ENCODE data around the gene PLCD3. TPM values are rescaled to one million over a fixed set of nuclear protein-coding genes. Genes with fewer than 3 reads are reported as not detected.

Gene PLCD3
- total and polyA plus RNA-seq, 2 of the 8 experiments (the other 6 are each of a cell fraction or from before 2014, with no cell fraction given) = 26.5 to 48.1 TPM

- no peak overlapping the region for H3K14ac ChIP-seq (ENCODE audit: insufficient read length)
- no peaks in the 10 kb centered on the region for H3K23me2 ChIP-seq (ENCODE audit: low read depth, low read length)
- WGBS, 2 experiments (ENCODE audit: extremely low coverage in 1 of 2, insufficient coverage in 1 of 2, insufficient read length in 1 of 2, insufficient replicate concordance in 2 of 2, low coverage in 1 of 2, low lambda C conversion rate in 2 of 2, missing lambda C conversion rate in 1 of 2) = 88% methylated on average over 4 of the region's 4 CpGs; no CpG with 5 or more reads in 1 of the 2 experiments
- no peak overlapping the region for H2AK5ac ChIP-seq (ENCODE audit: low read depth, low read length)
- no peaks in the 10 kb centered on the region for H3K9me3 ChIP-seq (ENCODE audit: insufficient read depth in 2 of 2, low read depth in 1 of 2, low read length in 1 of 2)
- H2BK120ac ChIP-seq (replicated peaks; ENCODE audit: low read depth, low read length) = no peak overlapping the region
- FAIRE-seq (no peak), DNase-seq (ENCODE audit: low read depth in 1 of 2, low spot score in 2 of 2) (no peak)
- H3K4me3 ChIP-seq (ENCODE audit: extremely low read depth in 1 of 4, insufficient read depth in 2 of 4, low read depth in 3 of 4, low read length in 4 of 4) = no peak overlapping the region
- no peaks in the 10 kb centered on the region for H3K36me3 ChIP-seq (ENCODE audit: control insufficient read depth in 2 of 4, insufficient read depth in 4 of 4, low read length in 3 of 4)
- no peak overlapping the region for H3K18ac ChIP-seq (ENCODE audit: extremely low read depth, low read length)
- peaks cover 0 to 2% of the 10 kb centered on the region in 2 experiments for H4K20me1 ChIP-seq (replicated peaks in 1 of 2; ENCODE audit: control insufficient read depth in 1 of 2, insufficient read depth in 2 of 2, low read length in 2 of 2)
- no peak overlapping the region for H3K9ac ChIP-seq (replicated peaks in 1 of 4; ENCODE audit: extremely low read depth in 1 of 4, low read depth in 3 of 4, low read length in 3 of 4)
- H4K91ac ChIP-seq (replicated peaks; ENCODE audit: insufficient read length, low read length) = no peak overlapping the region
- no peak overlapping the region for H3K4me2 ChIP-seq (ENCODE audit: insufficient read depth in 1 of 2, low read depth in 2 of 2, low read length in 2 of 2)
- H3K79me1 ChIP-seq (ENCODE audit: low read depth, low read length) = no peaks in the 10 kb centered on the region
- H2BK15ac ChIP-seq (ENCODE audit: low read length) = no peak overlapping the region
- H2BK5ac ChIP-seq (ENCODE audit: low read depth, low read length) = no peak overlapping the region
- no peak overlapping the region for H2BK12ac ChIP-seq (ENCODE audit: low read depth, low read length)
- H2BK20ac ChIP-seq (ENCODE audit: low read length) = no peak overlapping the region
- H2AFZ ChIP-seq (ENCODE audit: low read length) = no peak overlapping the region
- H4K5ac ChIP-seq (ENCODE audit: insufficient read length, low read depth, low read length) = no peak overlapping the region
- no peaks in the 10 kb centered on the region for H3K27me3 ChIP-seq (replicated peaks in 1 of 4; ENCODE audit: control insufficient read depth in 3 of 4, extremely low read depth in 1 of 4, insufficient read depth in 3 of 4, low read length in 3 of 4)
- no peak overlapping the region for H4K8ac ChIP-seq (ENCODE audit: extremely low read depth, insufficient read depth, low read length)
- no peak overlapping the region for H3K23ac ChIP-seq (ENCODE audit: insufficient read length)
- no peak overlapping the region for H3K4ac ChIP-seq (replicated peaks; ENCODE audit: insufficient read length, low read depth, low read length)
- ChIA-PET POLR2A (ENCODE audit: partially characterized antibody) (interaction anchor here (0.7 to 1.8 kb wide), 4 partner anchors 9 to 43 kb away, joined by 3 to 10 read pairs (median 6); partner anchors contain the start of gene HEXIM1), CTCF (ENCODE audit: partially characterized antibody) (interaction anchor here (0.8 to 4.7 kb wide), 7 partner anchors 12 to 102 kb away, joined by 3 to 50 read pairs (median 4); partner anchors contain the start of genes ACBD4 and PLCD3)
- H3K27ac ChIP-seq (ENCODE audit: low read depth, low read length) = no peak overlapping the region
- no peak overlapping the region for H3K56ac ChIP-seq (replicated peaks; ENCODE audit: insufficient read length, low read depth, low read length)
- no peaks in the 10 kb centered on the region for H3K79me2 ChIP-seq (ENCODE audit: control insufficient read depth in 1 of 2, insufficient read depth in 2 of 2, low read length in 2 of 2)
- peaks cover 0 to 9% (median 5%) of the 10 kb centered on the region in 4 experiments; a peak in 3 of 7 replicates for H3K4me1 ChIP-seq (replicated peaks in 1 of 4; ENCODE audit: control insufficient read depth in 3 of 4, insufficient read depth in 4 of 4, low read length in 3 of 4)
- no peak for TF ChIP-seq SAP30 (IDR thresholded peaks at IDR 0.05; ENCODE audit: insufficient read depth, insufficient replicate concordance, low read length)
- TF ChIP-seq GABPA (IDR thresholded peaks at IDR 0.05; ENCODE audit: borderline replicate concordance, insufficient read depth, low read length) = no peak
- TF ChIP-seq HDAC2 (IDR thresholded peaks at IDR 0.05; ENCODE audit: borderline replicate concordance in 1 of 2, low read depth in 2 of 2, low read length in 2 of 2) = no peak
- TF ChIP-seq PHF8 (conservative IDR thresholded peaks at IDR 0.05; ENCODE audit: low read depth, low read length) = no peak
- no peak for TF ChIP-seq BRCA1 (IDR thresholded peaks at IDR 0.05; ENCODE audit: low read depth, low read length)
- TF ChIP-seq CREB1 (IDR thresholded peaks at IDR 0.05) = no peak
- no peak for TF ChIP-seq CTBP2 (IDR thresholded peaks at IDR 0.05; ENCODE audit: borderline replicate concordance, insufficient read depth, insufficient read length, low read length)
- TF ChIP-seq CHD1 (IDR thresholded peaks at IDR 0.05; ENCODE audit: low read depth, low read length) = no peak
- no peak for TF ChIP-seq SP4 (IDR thresholded peaks at IDR 0.05; ENCODE audit: low read length)
- no peak for TF ChIP-seq TAF1 (IDR thresholded peaks at IDR 0.05; ENCODE audit: low read depth, low read length)
- TF ChIP-seq POLR2AphosphoS5 (IDR thresholded peaks at IDR 0.05; ENCODE audit: low read depth, low read length) = no peak
- TF ChIP-seq, protein P1, sequence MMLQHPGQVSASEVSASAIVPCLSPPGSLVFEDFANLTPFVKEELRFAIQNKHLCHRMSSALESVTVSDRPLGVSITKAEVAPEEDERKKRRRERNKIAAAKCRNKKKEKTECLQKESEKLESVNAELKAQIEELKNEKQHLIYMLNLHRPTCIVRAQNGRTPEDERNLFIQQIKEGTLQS (IDR thresholded peaks at IDR 0.05; ENCODE audit: insufficient read depth, low read depth, low read length) = no peak
- no peak for TF ChIP-seq CBX8 (IDR thresholded peaks at IDR 0.05; ENCODE audit: borderline replicate concordance, low read depth, low read length)
- no peak for TF ChIP-seq SUZ12 (IDR thresholded peaks at IDR 0.05; ENCODE audit: low read length)
Observed at GRCh38 chr17:45117334-45117733, 15.0 kb downstream of the PLCD3 start.
